Fibroblast of lung (primary cell): ENCODE results near the gene IL31RA. TPM values are rescaled to one million over a fixed set of nuclear protein-coding genes. Genes with fewer than 3 reads are reported as not detected.
A peak's percentile ranks its signal among the peaks of the same experiment; 100 is the strongest.

ENCODE experiments used
- DNase-seq, 2 donors: peaks; one replicate each; pipeline versions ENCODE4 v3.0.0 to v3.0.0-alpha.2; 2010; ENCODE audit warnings: low read depth in 2 of 2
- H2AFZ ChIP-seq: 2 replicates; pipeline ENCODE4 v1.5.1; 2012; ENCODE audit warnings: low read length, control low read depth, inconsistent platforms
- H3K27ac ChIP-seq: 2 replicates; pipeline ENCODE4 v1.5.1; 2011; ENCODE audit warnings: low read length, control low read depth; ENCODE audit not compliant: insufficient read depth
- H3K27me3 ChIP-seq: 2 replicates; pipeline ENCODE4 v1.5.1; 2011; ENCODE audit warnings: mild to moderate bottlenecking, low read length; ENCODE audit not compliant: control insufficient read depth, insufficient read depth
- H3K36me3 ChIP-seq: 2 replicates; pipeline ENCODE4 v1.5.1; 2011; ENCODE audit warnings: low read length; ENCODE audit not compliant: control insufficient read depth, insufficient read depth
- H3K4me1 ChIP-seq: 2 replicates; pipeline ENCODE4 v1.5.1; 2011; ENCODE audit warnings: low read length; ENCODE audit not compliant: control insufficient read depth, insufficient read depth; ENCODE audit errors: extremely low read depth
- H3K4me2 ChIP-seq: 2 replicates; pipeline ENCODE4 v1.5.1; 2011; ENCODE audit warnings: low read length, control low read depth; ENCODE audit not compliant: insufficient read depth; ENCODE audit errors: extremely low read depth
- H3K4me3 ChIP-seq, 4 experiments: fragments of 200-600 bp in 1 of 4; sonication (generic) in 1 of 4; replicated peaks in 1 of 4; 2 replicates each; pipeline ENCODE4 v1.5.1; 2011 to 2016; ENCODE audit warnings: low read length in 4 of 4, low read depth in 3 of 4, mild to moderate bottlenecking in 3 of 4, control low read depth in 2 of 4, inconsistent platforms in 1 of 4, mixed read lengths in 1 of 4; ENCODE audit not compliant: insufficient read depth in 1 of 4; ENCODE audit errors: control extremely low read depth in 1 of 4
- H3K79me2 ChIP-seq: 2 replicates; pipeline ENCODE4 v1.5.1; 2012; ENCODE audit warnings: mild to moderate bottlenecking, low read length, inconsistent platforms; ENCODE audit not compliant: control insufficient read depth, insufficient read depth
- H3K9ac ChIP-seq: 2 replicates; pipeline ENCODE4 v1.5.1; 2011; ENCODE audit warnings: mild to moderate bottlenecking, low read length, control low read depth; ENCODE audit not compliant: insufficient read depth
- H3K9me3 ChIP-seq: 2 replicates; pipeline ENCODE4 v1.5.1; 2012; ENCODE audit warnings: low read depth, low read length; ENCODE audit not compliant: control insufficient read depth, insufficient read depth
- H4K20me1 ChIP-seq: 2 replicates; pipeline ENCODE4 v1.5.1; 2011; ENCODE audit warnings: low read length; ENCODE audit not compliant: control insufficient read depth, insufficient read depth; ENCODE audit errors: extremely low read depth
- EZH2 ChIP-seq: IDR thresholded peaks from 2 replicates; pipeline ENCODE4 v1.5.1; 2012; ENCODE audit warnings: low read length, control low read depth, mild to moderate bottlenecking; ENCODE audit errors: missing control alignments
- polyA plus RNA-seq, 2 donors: library from polyadenylated mRNA; depleted of rRNA in 1 of 2; stranded (reverse) in 1 of 2; unstranded in 1 of 2; fragments of >200 nt; gene quantifications; 2 replicates each; pipeline ENCODE4 v1.2.1, GENCODE V29; 2011 to 2012; ENCODE audit warnings: missing spikeins in 1 of 2
- total RNA-seq: library from RNA; depleted of rRNA; stranded (reverse); fragments of >200 nt; gene quantifications from 2 replicates; pipeline ENCODE4 v1.2.1, GENCODE V29; 2014
- TF ChIP-seq, protein P1 (sequence below), 2 donors: IDR thresholded peaks in 1 of 2; conservative IDR thresholded peaks in 1 of 2; 1 replicate in 1 of 2; 2 replicates in 1 of 2; pipeline ENCODE4 v1.5.1; 2011 to 2012; ENCODE audit warnings: low read length in 2 of 2, control low read depth in 1 of 2, inconsistent platforms in 1 of 2, low read depth in 1 of 2, mild to moderate bottlenecking in 1 of 2

IL31RA gene
- total and polyA plus RNA-seq, 2 donors (not counting 1 experiment from before 2014, with no cell fraction given): 0.28 to 2.6 TPM

DNA sequence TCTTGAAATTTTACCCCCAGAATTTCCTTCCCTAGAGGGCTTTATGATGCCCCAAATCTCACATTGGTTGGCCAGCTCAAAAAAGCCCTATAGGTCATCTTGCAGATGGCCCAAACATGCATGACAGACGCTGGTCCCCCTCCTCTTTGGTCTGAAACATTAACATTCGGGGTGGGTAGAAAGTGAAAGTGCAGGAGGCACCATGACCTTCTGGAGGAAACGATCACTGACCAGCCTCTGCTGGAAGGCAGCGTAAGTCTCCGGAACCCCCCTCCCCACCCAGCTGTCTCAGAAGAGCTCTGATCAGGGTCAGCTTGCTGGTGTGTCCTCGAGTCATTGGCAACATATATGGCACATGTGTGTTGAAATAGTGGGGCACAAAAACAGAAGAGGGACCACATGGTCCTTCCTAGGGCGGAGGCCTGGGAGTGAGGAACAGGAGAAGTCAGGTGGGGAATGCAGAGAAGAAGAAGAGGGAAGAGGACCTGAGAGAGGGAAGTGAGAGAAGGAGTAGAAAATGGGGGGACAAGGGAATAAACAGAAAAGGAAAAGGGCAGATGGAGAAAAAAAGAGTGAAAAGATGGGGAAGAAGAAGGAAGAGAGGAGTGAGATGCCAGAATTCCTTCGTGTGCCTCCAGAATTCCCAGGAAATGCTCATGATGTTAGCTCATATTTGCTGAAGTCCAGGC, 46.2 kb downstream of the IL31RA start:
- no peaks in the 10 kb centered on the region for H3K79me2 ChIP-seq
- no peaks in the 10 kb centered on the region for H3K36me3 ChIP-seq
- H3K27ac ChIP-seq: no peak overlapping the region
- H3K4me1 ChIP-seq: peaks cover 4% of the 10 kb centered on the region
- DNase-seq: no peak
- H3K4me3 ChIP-seq: peak overlapping the region in 1 of 4 experiments; percentile 7
- H3K9ac ChIP-seq: no peak overlapping the region
- H3K9me3 ChIP-seq: no peaks in the 10 kb centered on the region
- no peaks in the 10 kb centered on the region for H3K27me3 ChIP-seq
- TF ChIP-seq, protein P1, sequence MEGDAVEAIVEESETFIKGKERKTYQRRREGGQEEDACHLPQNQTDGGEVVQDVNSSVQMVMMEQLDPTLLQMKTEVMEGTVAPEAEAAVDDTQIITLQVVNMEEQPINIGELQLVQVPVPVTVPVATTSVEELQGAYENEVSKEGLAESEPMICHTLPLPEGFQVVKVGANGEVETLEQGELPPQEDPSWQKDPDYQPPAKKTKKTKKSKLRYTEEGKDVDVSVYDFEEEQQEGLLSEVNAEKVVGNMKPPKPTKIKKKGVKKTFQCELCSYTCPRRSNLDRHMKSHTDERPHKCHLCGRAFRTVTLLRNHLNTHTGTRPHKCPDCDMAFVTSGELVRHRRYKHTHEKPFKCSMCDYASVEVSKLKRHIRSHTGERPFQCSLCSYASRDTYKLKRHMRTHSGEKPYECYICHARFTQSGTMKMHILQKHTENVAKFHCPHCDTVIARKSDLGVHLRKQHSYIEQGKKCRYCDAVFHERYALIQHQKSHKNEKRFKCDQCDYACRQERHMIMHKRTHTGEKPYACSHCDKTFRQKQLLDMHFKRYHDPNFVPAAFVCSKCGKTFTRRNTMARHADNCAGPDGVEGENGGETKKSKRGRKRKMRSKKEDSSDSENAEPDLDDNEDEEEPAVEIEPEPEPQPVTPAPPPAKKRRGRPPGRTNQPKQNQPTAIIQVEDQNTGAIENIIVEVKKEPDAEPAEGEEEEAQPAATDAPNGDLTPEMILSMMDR (conservative IDR thresholded peaks at IDR 0.05 in 1 of 2, IDR thresholded peaks at IDR 0.05 in 1 of 2; ENCODE audit: low read depth in 1 of 2, low read length in 2 of 2): no peak
- no peak for TF ChIP-seq EZH2
- H3K4me2 ChIP-seq: peak overlapping the region; percentile 78
- no peaks in the 10 kb centered on the region for H4K20me1 ChIP-seq
- no peak overlapping the region for H2AFZ ChIP-seq

DNA sequence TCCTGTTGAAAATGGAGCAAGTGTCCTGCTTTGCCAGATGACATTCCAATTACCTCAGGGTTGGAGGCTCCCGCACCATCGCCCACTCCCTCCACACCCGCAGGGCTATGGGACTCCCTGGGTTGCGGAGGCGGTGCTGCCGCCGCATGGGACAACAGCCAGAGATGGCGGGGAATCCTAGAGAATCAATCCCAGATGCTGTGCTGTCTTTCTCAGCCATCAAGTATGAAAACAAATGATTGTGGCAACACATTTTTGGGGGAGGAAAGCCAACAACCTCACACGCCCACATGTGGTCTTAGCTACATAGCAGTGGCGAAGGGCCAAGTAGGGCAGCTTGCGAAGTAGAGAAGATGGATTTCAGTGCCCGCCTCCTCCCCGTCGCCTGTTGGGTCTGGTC, 46.7 kb downstream of the IL31RA start:
- no peak overlapping the region for H2AFZ ChIP-seq
- no peak overlapping the region for H3K9ac ChIP-seq
- TF ChIP-seq, protein P1 (conservative IDR thresholded peaks at IDR 0.05 in 1 of 2, IDR thresholded peaks at IDR 0.05 in 1 of 2; ENCODE audit: low read depth in 1 of 2, low read length in 2 of 2): no peak
- no peak for TF ChIP-seq EZH2
- H3K27me3 ChIP-seq: no peaks in the 10 kb centered on the region
- peaks cover 4% of the 10 kb centered on the region for H3K4me1 ChIP-seq
- no peaks in the 10 kb centered on the region for H3K36me3 ChIP-seq
- H3K27ac ChIP-seq: no peak overlapping the region
- DNase-seq: peak; percentile 83 to 96
- no peaks in the 10 kb centered on the region for H3K79me2 ChIP-seq
- H3K4me3 ChIP-seq: peak overlapping the region in 1 of 4 experiments; percentile 7
- H4K20me1 ChIP-seq: no peaks in the 10 kb centered on the region
- peak overlapping the region; percentile 78 for H3K4me2 ChIP-seq
- H3K9me3 ChIP-seq: no peaks in the 10 kb centered on the region

DNA sequence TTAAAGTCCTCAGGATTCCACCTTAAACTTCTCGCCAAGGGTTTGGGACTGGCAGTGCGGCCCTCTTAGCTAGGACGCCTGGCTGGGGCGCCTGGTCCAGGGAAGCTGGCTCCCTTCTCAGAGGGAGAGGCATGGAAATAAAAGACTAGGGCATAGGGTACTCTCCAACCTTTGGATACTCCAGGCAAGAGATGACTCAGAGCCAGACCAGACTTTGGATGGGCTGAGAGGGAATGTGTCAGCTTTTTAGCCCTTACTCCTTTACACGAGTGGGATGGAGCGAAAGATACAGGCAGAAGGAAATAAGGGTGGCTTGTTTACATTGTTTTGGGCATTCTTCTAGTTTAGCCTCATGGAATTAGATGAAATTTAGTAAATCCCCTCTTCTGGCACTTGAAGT, 48.2 kb downstream of the IL31RA start:
- no peaks in the 10 kb centered on the region for H3K36me3 ChIP-seq
- TF ChIP-seq, protein P1 (conservative IDR thresholded peaks at IDR 0.05 in 1 of 2, IDR thresholded peaks at IDR 0.05 in 1 of 2; ENCODE audit: low read depth in 1 of 2, low read length in 2 of 2): no peak
- TF ChIP-seq EZH2: no peak
- no peak overlapping the region for H3K27ac ChIP-seq
- H3K4me3 ChIP-seq: no peak overlapping the region
- no peaks in the 10 kb centered on the region for H3K79me2 ChIP-seq
- peak; percentile 39 to 60 for DNase-seq
- no peaks in the 10 kb centered on the region for H3K9me3 ChIP-seq
- H3K4me2 ChIP-seq: no peak overlapping the region
- H3K4me1 ChIP-seq: peaks cover 4% of the 10 kb centered on the region
- no peaks in the 10 kb centered on the region for H3K27me3 ChIP-seq
- H2AFZ ChIP-seq: no peak overlapping the region
- H4K20me1 ChIP-seq: no peaks in the 10 kb centered on the region
- no peak overlapping the region for H3K9ac ChIP-seq
